Pulmonary artery endothelial cell (primary cell): Measurements from ENCODE around the gene SLC12A6. TPM values are rescaled to one million over a fixed set of nuclear protein-coding genes. Genes with fewer than 3 reads are reported as not detected.

Source experiments
- DNase-seq: peaks from one replicate; pipeline ENCODE4 v3.0.0-alpha.2; 2011; ENCODE audit warnings: low read depth, low spot score
- total RNA-seq: library from RNA; depleted of rRNA; stranded (reverse); fragments of >200 nt; gene quantifications from 2 replicates; pipeline ENCODE4 v1.2.3, GENCODE V29; 2014

SLC12A6 gene
- total RNA-seq, 1 donor from 2014 or later, result 20.3 TPM

GRCh38 chr15:34264076-34264475, 73.5 kb downstream of the SLC12A6 start:
- DNase-seq, result no peak

- no peak for DNase-seq
These were observed 75.2 kb downstream of the SLC12A6 start for GRCh38 chr15:34262362-34262761.

GRCh38 chr15:34259566-34259965, 78.0 kb downstream of the SLC12A6 start:
- no peak for DNase-seq

- no peak for DNase-seq
These were observed 79.4 kb downstream of the SLC12A6 start for GRCh38 chr15:34258151-34258550.

- DNase-seq, result no peak
These were observed 85.0 kb downstream of the SLC12A6 start for GRCh38 chr15:34252545-34252944.

GRCh38 chr15:34248190-34248589, 89.4 kb downstream of the SLC12A6 start:
- no peak for DNase-seq

- DNase-seq, result no peak
These were observed 91.2 kb downstream of the SLC12A6 start for GRCh38 chr15:34246276-34246976.

GRCh38 chr15:34243226-34243625, 94.4 kb downstream of the SLC12A6 start:
- DNase-seq, result peak; percentile 45

GRCh38 chr15:34242331-34242710, 95.3 kb downstream of the SLC12A6 start:
- no peak for DNase-seq

GRCh38 chr15:34241376-34242330, 95.9 kb downstream of the SLC12A6 start:
- DNase-seq, result peak; percentile 17

- no peak for DNase-seq
These were observed 97.0 kb downstream of the SLC12A6 start for GRCh38 chr15:34240537-34240936.

- DNase-seq, result peak; percentile 63
These were observed 98.3 kb downstream of the SLC12A6 start for GRCh38 chr15:34239151-34239808.

GRCh38 chr15:34233614-34234013, 104.0 kb downstream of the SLC12A6 start:
- no peak for DNase-seq

- no peak for DNase-seq
These were observed 113.5 kb downstream of the SLC12A6 start for GRCh38 chr15:34223904-34224596.

- DNase-seq, result no peak
These were observed 119.9 kb downstream of the SLC12A6 start for GRCh38 chr15:34217587-34218225.

GRCh38 chr15:34216527-34217270, 120.9 kb downstream of the SLC12A6 start:
- DNase-seq, result no peak

- no peak for DNase-seq
These were observed 123.4 kb downstream of the SLC12A6 start for GRCh38 chr15:34214135-34214534.

- DNase-seq, result no peak
These were observed 123.9 kb downstream of the SLC12A6 start for GRCh38 chr15:34213690-34214089.

GRCh38 chr15:34209421-34210282, 127.9 kb downstream of the SLC12A6 start, which contains the start of gene KATNBL1:
KATNBL1 (minus strand) TSS chr15:34210096; CDS start chr15:34163676, 46,420 bp downstream.
- DNase-seq, result peak; percentile 61
